ENCODE results near the gene MYCT1.

GRCh38 chr6:152721956-152722355 lies 24.3 kb downstream of the MYCT1 start:
- TF ChIP-seq, protein P1, sequence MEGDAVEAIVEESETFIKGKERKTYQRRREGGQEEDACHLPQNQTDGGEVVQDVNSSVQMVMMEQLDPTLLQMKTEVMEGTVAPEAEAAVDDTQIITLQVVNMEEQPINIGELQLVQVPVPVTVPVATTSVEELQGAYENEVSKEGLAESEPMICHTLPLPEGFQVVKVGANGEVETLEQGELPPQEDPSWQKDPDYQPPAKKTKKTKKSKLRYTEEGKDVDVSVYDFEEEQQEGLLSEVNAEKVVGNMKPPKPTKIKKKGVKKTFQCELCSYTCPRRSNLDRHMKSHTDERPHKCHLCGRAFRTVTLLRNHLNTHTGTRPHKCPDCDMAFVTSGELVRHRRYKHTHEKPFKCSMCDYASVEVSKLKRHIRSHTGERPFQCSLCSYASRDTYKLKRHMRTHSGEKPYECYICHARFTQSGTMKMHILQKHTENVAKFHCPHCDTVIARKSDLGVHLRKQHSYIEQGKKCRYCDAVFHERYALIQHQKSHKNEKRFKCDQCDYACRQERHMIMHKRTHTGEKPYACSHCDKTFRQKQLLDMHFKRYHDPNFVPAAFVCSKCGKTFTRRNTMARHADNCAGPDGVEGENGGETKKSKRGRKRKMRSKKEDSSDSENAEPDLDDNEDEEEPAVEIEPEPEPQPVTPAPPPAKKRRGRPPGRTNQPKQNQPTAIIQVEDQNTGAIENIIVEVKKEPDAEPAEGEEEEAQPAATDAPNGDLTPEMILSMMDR (IDR thresholded peaks at IDR 0.05), result no peak
- no peak for TF ChIP-seq POLR2A (IDR thresholded peaks at IDR 0.05)

All from breast epithelium (tissue), 3 donors.